Lung (tissue), 12 donors: ENCODE data around the gene SLC9C2. TPM values are rescaled to one million over a fixed set of nuclear protein-coding genes. Genes with fewer than 3 reads are reported as not detected.

Source experiments
- ATAC-seq: fragments of 200-7000 bp; cut with Tn5 transposase; one replicate; pipeline ENCODE4 v1.9.1; 2020; ENCODE audit warnings: moderate number of reproducible peaks; ENCODE audit not compliant: insufficient read depth, low FRiP score
- DNase-seq, 3 donors: peaks; one replicate each; pipeline ENCODE4 v3.0.0-alpha.2; 2013 to 2017
- H3K27ac ChIP-seq, 2 donors: one replicate each; pipeline ENCODE4 v1.5.1; 2013; ENCODE audit warnings: mild to moderate bottlenecking in 2 of 2, moderate library complexity in 2 of 2, control low read depth in 1 of 2, inconsistent platforms in 1 of 2, low read depth in 1 of 2, low read length in 1 of 2
- H3K27me3 ChIP-seq, 3 donors: one replicate each; pipeline ENCODE4 v1.5.1; 2013; ENCODE audit warnings: low read length in 2 of 3; ENCODE audit not compliant: control insufficient read depth in 3 of 3, insufficient read depth in 3 of 3
- H3K36me3 ChIP-seq, 4 donors: one replicate each; pipeline ENCODE4 v1.5.1; 2013; ENCODE audit warnings: low read length in 4 of 4, mild to moderate bottlenecking in 1 of 4, moderate library complexity in 1 of 4; ENCODE audit not compliant: control insufficient read depth in 4 of 4, insufficient read depth in 4 of 4
- H3K4me1 ChIP-seq, 5 donors: one replicate each; pipeline ENCODE4 v1.5.1; 2013; ENCODE audit warnings: low read length in 5 of 5, mild to moderate bottlenecking in 2 of 5, moderate library complexity in 1 of 5; ENCODE audit not compliant: control insufficient read depth in 5 of 5, insufficient read depth in 5 of 5
- H3K4me3 ChIP-seq: one replicate; pipeline ENCODE4 v1.5.1; 2013; ENCODE audit warnings: mild to moderate bottlenecking, control low read depth, moderate library complexity
- H3K9ac ChIP-seq, 2 donors: one replicate each; pipeline ENCODE4 v1.5.1; 2013; ENCODE audit warnings: low read length in 2 of 2, control low read depth in 1 of 2; ENCODE audit not compliant: insufficient read depth in 1 of 2
- H3K9me3 ChIP-seq, 4 donors: one replicate each; pipeline ENCODE4 v1.5.1; 2013; ENCODE audit warnings: low read length in 3 of 4, mild to moderate bottlenecking in 1 of 4, moderate library complexity in 1 of 4; ENCODE audit not compliant: control insufficient read depth in 4 of 4, insufficient read depth in 3 of 4
- CTCF ChIP-seq: IDR thresholded peaks from 2 replicates; pipeline ENCODE4 v1.5.1; 2012; ENCODE audit warnings: mild to moderate bottlenecking; ENCODE audit errors: control extremely low read depth, extremely low read depth
- WGBS, 2 donors: extraction: QIAGEN DNeasy Blood & Tissue Kit; methylation state at CpG; one replicate each; pipeline ENCODE4 v1.1.7; 2013; 5-methylcytosine and 5-hydroxymethylcytosine counted together
- polyA plus RNA-seq, 2 donors: library from polyadenylated mRNA; stranded (reverse); fragments of 200-250 nt; gene quantifications; one replicate each; pipeline ENCODE4 v1.2.1, GENCODE V29; 2013
- total RNA-seq, 2 donors: library from RNA; depleted of rRNA in 1 of 2; stranded (reverse); fragments of >200 nt in 1 of 2; gene quantifications; one replicate each; pipeline ENCODE4 v1.2.1, GENCODE V29; 2014 to 2021
- donor health status: control.
- donor health status: control.
- donor health status: Bipolar disorder and iron deficiency.
- donor health status: healthy.
- donor health status: DM: yes; HTN: yes; CAD: no.

Gene SLC9C2
- total and polyA plus RNA-seq, 4 donors, result 0.05 to 0.98 (median 0.60) TPM

DNA sequence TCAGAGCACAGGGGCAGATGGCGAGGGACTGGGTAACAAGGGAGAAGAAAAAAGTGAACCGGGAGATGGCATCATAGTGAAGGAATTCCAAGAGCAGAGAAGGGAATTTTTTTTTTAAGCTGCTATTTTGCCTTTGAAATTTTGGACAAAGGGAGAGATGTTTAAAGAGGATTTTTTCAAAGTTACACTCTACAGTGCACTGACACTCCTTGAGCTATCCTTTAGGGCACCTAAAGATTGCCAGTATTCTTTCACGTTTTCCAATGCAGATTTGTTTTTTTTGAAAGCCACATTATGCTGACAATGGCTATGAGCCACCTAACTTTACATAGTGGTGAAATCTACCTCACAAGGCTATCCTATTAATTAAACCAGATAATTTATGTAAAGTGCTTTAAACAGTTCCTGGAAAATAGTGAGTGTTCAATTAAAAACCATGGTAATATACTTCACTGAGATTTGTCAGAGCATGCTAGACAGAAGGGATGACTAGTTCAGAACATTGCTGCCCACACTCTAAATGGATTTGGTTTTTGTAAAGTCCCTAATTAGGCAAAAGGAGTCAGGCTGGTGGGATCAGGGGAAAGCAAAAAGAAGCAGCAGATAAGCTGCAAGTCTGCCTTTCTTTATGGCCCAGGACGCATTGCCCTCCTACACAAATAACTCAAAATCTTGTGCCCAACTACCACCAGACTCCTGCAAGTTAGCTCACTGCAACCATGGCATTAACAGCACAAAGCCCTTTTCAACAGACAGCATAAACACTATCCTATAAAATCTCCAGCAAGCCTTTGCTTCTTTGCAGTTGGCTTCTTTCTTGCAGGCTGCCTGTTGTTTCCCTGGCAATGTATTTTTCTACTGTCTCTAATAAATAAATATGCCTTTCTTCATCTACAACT lies 71.8 kb downstream of the SLC9C2 start:
- Histone ChIP-seq H3K9ac (no peak overlapping the region), H3K36me3 (no peaks in the 10 kb centered on the region), H3K27me3 (no peaks in the 10 kb centered on the region), H3K4me1 (no peaks in the 10 kb centered on the region), H3K27ac (no peak overlapping the region), H3K4me3 (no peak overlapping the region), H3K9me3 (peaks cover 0 to 2% (median 0%) of the 10 kb centered on the region in 4 donors)
- WGBS, 2 donors, result 80 to 87% methylated on average over 4 of the region's 4 CpGs
- no peak for TF ChIP-seq CTCF
- ATAC-seq (no peak), DNase-seq (no peak)

- 58 to 82% methylated on average over 4 of the region's 4 CpGs for WGBS, 2 donors
- no peak overlapping the region for H3K9ac ChIP-seq
- H3K4me1 ChIP-seq, result no peaks in the 10 kb centered on the region
- H3K9me3 ChIP-seq, result peaks cover 0 to 2% (median 0%) of the 10 kb centered on the region in 4 donors
- no peak overlapping the region for H3K27ac ChIP-seq
- no peak for TF ChIP-seq CTCF
- H3K27me3 ChIP-seq, result no peaks in the 10 kb centered on the region
- no peak overlapping the region for H3K4me3 ChIP-seq
- H3K36me3 ChIP-seq, result no peaks in the 10 kb centered on the region
- ATAC-seq (no peak), DNase-seq (no peak)
Observed at GRCh38 chr1:173529106-173529505, 73.8 kb downstream of the SLC9C2 start.

DNA sequence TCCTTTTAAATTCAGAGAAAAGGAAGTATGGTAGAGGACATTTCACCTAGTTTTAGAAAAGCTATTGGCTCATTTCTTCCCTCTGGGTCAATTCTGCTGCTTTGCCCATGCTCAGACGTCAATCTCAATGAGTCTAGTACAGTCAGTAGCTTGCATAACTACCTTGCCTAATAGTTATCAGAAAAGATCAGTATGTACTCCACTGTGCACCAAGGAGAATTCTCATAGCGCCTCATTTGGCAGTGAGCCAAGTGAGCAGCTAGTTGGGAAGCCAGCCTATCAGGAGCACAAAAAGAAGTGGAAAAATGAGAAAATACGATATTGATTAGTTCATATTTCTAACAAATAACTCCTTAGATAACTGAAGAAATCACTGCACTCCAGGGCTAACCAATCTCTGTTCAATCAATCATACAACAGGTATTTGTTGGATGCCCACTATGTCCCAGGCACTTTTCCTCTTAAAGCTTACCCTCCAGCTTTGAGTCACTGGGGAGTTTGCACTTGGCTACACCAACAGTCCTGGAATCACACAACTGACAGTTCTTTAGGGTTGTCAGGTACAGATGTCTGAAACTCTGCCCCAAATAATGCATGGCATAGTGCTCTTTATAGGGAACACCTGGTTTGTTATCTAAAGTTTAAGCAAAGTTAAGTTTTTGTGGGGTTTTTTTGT lies 75.6 kb downstream of the SLC9C2 start:
- no peak overlapping the region for H3K9ac ChIP-seq
- TF ChIP-seq CTCF, result no peak
- ATAC-seq (no peak), DNase-seq (peak in 2 of 3 donors; percentile 14 to 18)
- no peaks in the 10 kb centered on the region for H3K27me3 ChIP-seq
- H3K4me1 ChIP-seq, result no peaks in the 10 kb centered on the region
- H3K36me3 ChIP-seq, result no peaks in the 10 kb centered on the region
- WGBS, 2 donors, result 42 to 59% methylated on average over 3 of the region's 3 CpGs
- H3K9me3 ChIP-seq, result peaks cover 0 to 2% (median 0%) of the 10 kb centered on the region in 4 donors
- no peak overlapping the region for H3K4me3 ChIP-seq
- no peak overlapping the region for H3K27ac ChIP-seq
